RPMI8226 (cell line): ENCODE data around the gene SND1.

Source experiments
- DNase-seq: peaks from one replicate; pipeline ENCODE4 v3.0.0-alpha.2; 2015

Gene SND1

DNA sequence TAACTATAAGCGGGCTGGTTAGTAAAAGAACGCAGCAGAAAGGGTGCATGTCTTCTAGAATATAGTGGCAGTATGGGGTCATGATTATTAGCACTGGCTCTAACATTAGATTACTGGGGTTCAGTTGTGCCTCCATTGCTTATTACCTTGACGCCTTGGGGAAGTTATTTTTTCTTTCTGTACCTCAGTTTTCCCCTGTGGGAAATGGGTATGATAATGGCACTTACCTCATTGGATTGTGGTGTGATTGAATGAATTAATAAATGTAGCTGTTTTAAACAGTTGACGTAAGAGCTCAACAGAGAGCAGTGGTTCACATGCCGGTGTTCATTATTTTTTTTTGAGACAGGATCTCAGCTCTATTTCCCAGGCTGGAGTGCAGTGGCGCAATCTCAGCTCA lies 262.7 kb downstream of the SND1 start:
- no peak for DNase-seq

GRCh38 chr7:127916735-127917134 lies 264.7 kb downstream of the SND1 start:
- DNase-seq: no peak

DNA sequence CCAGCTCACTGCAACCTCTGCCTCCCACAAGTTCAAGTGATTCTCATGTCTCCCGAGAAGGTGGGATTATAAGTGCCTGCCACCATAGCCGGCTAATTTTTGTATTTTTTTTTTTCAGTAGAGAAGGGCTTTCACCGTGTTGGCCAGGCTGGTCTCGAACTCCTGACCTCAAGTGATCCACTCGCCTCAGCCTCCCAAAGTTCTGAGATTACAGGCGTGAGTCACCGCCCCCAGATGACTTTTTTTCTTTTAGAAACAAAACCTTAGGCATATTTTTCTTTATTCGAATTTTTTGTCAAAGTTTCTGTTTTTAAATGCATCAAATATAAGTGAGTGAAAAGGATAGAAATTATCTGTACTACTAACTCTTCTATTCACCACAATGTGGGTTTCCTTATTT lies 266.1 kb downstream of the SND1 start:
- no peak for DNase-seq

DNA sequence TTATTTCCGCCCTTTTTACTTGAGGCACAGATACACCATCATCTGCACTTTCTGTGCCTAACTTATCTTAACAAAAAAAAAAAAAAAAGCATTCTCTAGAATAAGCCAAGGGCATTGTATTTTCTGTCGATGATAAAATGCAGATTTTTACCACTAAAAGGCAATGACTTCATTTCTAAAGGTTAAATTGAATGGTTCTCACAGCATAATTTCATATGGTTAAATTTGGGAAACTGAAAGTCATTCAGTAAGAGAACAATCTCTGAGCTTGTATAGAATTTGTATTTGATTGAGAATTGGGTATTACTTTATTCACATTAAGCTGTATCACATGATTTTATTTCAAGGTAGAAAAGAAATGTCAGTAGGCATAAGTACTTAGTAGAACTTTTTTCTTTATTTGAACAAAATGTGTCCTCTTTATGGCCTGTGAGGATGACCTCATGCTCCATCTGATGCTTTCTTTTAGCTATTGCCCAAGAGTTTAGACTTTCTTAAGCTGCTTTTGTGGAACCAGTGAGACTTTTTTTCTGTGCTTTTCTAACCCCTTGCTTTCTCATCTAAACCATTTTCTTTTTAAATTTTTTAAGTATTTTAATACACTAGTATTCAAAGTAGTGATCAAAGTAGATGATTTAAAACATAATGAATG lies 268.9 kb downstream of the SND1 start:
- no peak for DNase-seq

- DNase-seq: no peak
Measured at GRCh38 chr7:127922656-127923055, 270.7 kb downstream of the SND1 start.

- DNase-seq: no peak
Measured at GRCh38 chr7:127924874-127925273, 272.9 kb downstream of the SND1 start.

- DNase-seq: peak; percentile 30
Measured at GRCh38 chr7:127927348-127927696, 275.3 kb downstream of the SND1 start.

DNA sequence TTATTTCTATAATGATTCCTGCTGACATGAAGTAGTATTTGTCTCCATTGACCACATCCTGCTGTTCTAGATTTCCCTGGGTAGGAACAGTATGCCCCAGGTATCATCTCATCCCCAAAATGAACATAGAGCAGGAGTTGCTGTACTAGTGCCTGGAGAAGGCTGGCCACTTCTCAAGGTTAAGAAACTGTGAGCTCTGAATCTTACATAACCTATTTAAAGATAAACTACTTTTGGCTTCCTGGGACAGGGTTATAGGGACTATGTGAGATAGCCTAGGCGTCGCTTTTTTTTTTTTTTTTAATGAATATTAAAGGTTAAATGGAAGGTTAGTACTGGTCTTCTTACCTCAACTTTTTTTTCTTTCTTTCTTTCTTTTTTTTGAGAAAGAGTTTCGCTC lies 276.2 kb downstream of the SND1 start:
- no peak for DNase-seq

- no peak for DNase-seq
Measured at GRCh38 chr7:127928852-127929251, 276.9 kb downstream of the SND1 start.

GRCh38 chr7:127930341-127931328 lies 278.6 kb downstream of the SND1 start:
- DNase-seq: no peak

DNA sequence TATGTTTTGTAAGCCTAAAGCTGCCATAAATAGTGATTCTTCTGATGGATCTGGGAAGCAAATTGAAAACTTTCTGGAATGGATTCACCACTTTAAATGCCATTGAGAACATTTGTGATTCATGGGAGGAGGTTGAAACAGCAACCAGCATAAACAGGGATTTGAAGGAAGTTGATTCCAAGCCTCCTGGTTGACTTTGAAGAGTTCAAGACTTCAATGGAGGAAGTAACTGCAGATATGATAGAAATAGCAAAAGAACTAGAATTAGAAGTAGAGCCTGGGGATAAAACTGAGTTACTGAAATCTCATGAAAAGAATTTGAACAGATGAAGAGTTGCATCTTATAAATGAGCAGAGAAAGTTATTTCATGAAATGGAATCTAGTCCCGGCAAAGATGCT lies 280.1 kb downstream of the SND1 start:
- no peak for DNase-seq

- no peak for DNase-seq
Measured at GRCh38 chr7:127932496-127932895, 280.5 kb downstream of the SND1 start.

DNA sequence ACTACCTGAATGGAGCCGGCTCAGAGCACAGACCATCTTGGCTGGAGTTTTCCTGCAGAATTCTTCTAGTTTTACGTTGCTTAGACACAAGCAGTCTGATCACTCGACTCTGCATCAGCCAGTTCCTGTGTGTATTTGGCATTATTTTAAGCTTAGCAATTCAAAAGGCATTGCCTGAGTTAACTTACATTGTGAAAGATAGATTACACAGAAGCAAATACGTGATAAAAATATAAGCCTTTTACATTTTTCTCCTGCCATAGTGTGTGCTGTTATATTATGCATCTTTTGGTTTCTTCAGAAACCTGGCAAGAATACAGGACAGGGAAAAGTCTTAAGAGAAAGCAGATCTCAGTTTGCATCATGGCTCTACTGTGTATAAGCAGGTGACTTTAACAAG lies 281.2 kb downstream of the SND1 start:
- DNase-seq: no peak

GRCh38 chr7:127934711-127935110 lies 282.7 kb downstream of the SND1 start:
- DNase-seq: no peak

DNA sequence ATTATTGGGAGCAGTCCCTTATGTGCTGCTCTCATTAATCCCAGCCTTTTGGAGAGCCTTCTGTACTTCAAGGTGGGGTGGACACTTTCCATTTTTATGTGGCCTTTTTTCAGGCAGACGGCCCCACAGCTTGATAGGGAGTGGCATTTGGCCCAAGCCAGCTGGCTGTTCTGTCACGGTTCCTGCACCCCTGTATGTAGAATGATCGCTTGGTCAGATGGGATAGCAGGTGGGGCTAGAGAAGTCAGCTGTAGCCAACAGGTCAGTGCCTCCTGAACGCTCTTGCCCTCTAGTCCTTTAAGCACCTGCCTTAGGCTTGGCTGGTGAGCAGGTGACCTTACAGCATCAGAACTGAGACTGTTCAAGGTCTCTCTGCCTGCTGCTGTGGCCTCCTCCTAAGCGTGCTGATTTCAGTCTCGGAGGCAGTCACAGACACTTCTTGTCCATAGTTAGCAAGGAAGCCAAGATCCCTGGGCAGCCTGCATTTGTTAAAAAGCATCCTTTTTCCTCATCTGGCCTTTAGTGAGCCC lies 283.9 kb downstream of the SND1 start:
- DNase-seq: no peak

DNA sequence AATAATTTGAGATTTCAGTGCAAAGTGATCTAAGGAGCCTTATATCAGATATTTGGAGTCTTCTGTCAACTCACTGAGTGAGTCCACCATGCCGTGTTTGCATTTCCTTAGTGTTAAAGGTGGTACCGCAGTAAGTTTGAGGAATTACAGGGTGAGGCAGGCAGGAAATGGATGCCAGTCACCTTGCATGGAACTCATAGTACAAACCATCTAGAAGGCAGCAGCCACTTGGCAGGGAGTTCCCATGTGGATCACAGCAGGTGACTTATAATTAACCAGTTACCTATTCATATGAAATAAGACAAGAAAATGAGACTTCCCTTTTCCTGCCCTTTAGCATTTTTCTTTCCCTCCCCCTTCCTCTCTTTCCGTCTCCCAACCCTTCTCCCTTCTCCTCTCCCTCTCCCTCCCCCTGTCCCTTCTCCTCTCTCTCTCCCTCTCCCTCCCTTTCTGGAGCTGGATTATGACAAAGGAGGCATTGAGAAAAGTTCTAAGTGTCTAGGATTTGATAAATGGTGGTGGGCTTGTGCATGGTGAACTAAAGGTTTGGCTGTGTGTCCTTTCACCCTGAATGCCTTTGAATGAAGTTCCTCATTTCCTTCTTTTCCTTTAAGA lies 285.2 kb downstream of the SND1 start:
- no peak for DNase-seq

DNA sequence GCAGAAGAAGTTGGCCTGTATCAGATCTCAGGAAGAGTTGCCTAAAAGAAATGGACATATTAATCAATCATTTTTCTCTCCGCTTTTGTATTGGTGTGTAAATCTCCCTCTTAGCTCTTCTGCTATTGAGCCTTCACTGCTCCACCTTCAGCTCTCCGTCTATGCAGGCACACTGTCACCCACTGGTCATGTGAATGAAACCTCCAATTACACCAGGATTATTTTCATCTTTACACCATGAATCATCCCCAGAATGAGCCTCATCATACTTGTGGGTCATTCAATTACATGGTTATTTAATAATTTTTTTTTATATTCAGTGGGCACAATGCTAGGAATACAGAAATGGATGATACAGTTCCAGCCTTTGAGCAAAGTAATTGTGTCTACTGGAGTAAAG lies 286.6 kb downstream of the SND1 start:
- no peak for DNase-seq

DNA sequence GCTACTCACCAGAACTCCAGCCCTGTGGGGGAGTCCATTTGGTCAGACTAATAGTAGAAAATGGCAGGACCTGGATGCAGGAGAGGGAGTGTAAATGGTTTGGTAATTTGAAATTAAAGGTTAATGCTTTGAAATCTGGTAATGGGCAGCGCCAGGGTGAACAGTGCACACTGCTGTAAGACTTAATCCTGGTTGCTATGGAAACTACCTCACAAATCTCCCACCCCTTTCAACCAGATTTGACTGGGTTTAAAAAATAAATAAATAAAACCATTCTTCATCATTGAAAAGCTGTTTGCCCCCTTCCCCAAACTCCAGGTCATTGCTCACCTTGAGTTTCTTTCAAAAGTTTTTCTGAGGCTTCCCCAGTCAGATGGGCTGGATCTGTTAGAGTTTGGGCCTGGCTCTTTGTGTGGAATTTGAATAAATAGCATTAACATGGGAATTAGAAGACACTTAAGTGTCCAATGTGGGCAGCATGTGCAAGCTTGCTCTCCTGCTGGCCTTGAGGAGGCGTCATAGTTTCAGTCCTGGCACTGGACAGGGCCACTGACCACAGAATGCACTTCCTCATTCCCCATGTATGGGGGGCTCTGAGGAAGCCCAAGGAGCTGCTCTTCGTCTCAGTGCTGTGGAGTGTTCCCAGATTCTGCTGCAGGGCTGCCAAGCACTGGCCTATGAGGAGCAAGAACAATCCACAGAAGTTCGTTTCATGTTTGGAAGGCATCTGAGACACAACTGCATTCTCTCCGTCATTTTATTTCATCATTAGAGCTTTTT lies 288.6 kb downstream of the SND1 start:
- no peak for DNase-seq

DNA sequence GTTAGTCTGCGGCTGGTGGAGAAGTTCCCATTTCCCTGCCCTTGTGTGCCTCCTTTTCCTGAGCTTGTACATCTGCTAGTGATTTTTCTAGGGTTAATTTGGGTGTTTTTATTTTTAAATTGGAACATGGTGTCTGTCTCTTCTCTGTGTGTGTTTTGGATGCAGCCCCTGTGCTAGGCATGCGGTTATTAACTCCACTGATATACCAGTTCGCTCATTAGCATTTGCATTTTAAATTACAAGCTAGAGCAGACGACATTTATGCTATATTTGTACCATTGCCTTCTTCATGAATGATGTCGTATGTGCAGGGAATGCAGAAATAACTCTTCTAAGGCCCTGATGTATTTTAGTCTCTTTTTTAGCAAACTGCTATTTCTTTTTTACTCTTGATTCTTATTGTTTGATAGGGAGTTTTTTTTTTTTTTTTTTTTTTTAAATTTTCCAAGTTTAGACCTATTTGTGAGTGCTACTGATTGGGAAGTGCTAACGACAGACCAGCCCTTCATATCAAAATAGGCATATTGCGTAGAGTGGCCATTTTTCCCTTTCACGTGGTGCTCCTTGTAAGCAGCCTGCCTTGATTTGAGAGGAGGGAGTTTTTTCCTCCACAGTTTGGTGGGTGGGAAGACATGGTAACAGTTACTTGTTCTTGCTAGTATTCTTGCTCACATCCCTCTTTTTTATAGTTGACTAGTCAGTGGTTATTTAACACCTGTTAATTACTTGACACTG lies 289.6 kb downstream of the SND1 start:
- DNase-seq: no peak

GRCh38 chr7:127943541-127944521 lies 291.8 kb downstream of the SND1 start:
- no peak for DNase-seq

- DNase-seq: no peak
Measured at GRCh38 chr7:127946111-127946510, 294.1 kb downstream of the SND1 start.
